ENCODE data around the gene ZMYM3.
"Not testable (repeated sequence)": the region's sequence is repeated elsewhere in the genome, so short reads cannot be mapped to it uniquely, and the experiment has no call there.

Gene ZMYM3

GRCh38 chrX:71292669-71293365 is 38.9 kb upstream of the ZMYM3 start:
- no peak for DNase-seq (ENCODE audit: extremely low read depth, low read depth)
- H3K4me3 ChIP-seq (replicated peaks; ENCODE audit: low read depth, low read length), result no peak overlapping the region
- no peak for TF ChIP-seq CTCF (IDR thresholded peaks at IDR 0.05; ENCODE audit: low read depth, low read length, missing control alignments)

GRCh38 chrX:71291381-71291780 is 37.4 kb upstream of the ZMYM3 start:
- DNase-seq (ENCODE audit: extremely low read depth, low read depth), result no peak
- TF ChIP-seq CTCF (IDR thresholded peaks at IDR 0.05; ENCODE audit: low read depth, low read length, missing control alignments), result no peak
- H3K4me3 ChIP-seq (replicated peaks; ENCODE audit: low read depth, low read length), result no peak overlapping the region

GRCh38 chrX:71285929-71286328 is 32.0 kb upstream of the ZMYM3 start:
- DNase-seq (ENCODE audit: extremely low read depth, low read depth), result no peak
- TF ChIP-seq CTCF (IDR thresholded peaks at IDR 0.05; ENCODE audit: low read depth, low read length, missing control alignments), result no peak
- H3K4me3 ChIP-seq (replicated peaks; ENCODE audit: low read depth, low read length), result peak overlapping the region; percentile 75

- peak; percentile 97 for DNase-seq (ENCODE audit: extremely low read depth, low read depth)
- H3K4me3 ChIP-seq (replicated peaks; ENCODE audit: low read depth, low read length), result peak within 1 kb of the TSS; percentile 75
- no peak for TF ChIP-seq CTCF (IDR thresholded peaks at IDR 0.05; ENCODE audit: low read depth, low read length, missing control alignments)
Observed at GRCh38 chrX:71283403-71284143, 29.6 kb upstream of the ZMYM3 start, which contains the start of gene NONO. TSS of gene NONO (plus strand) at chrX:71283635. CDS start at chrX:71290638, 7,003 bp downstream.

- peak overlapping the region; percentile 34 for H3K4me3 ChIP-seq (replicated peaks; ENCODE audit: low read depth, low read length)
- no peak for TF ChIP-seq CTCF (IDR thresholded peaks at IDR 0.05; ENCODE audit: low read depth, low read length, missing control alignments)
- peak; percentile 17 for DNase-seq (ENCODE audit: extremely low read depth, low read depth)
Observed at GRCh38 chrX:71282514-71283402, 28.8 kb upstream of the ZMYM3 start.

GRCh38 chrX:71281300-71281699 is 27.4 kb upstream of the ZMYM3 start:
- not testable (repeated sequence) for DNase-seq (ENCODE audit: extremely low read depth, low read depth); H3K4me3 ChIP-seq (replicated peaks; ENCODE audit: low read depth, low read length)

GRCh38 chrX:71272313-71272712 is 18.4 kb upstream of the ZMYM3 start:
- H3K4me3 ChIP-seq (replicated peaks; ENCODE audit: low read depth, low read length); DNase-seq (ENCODE audit: extremely low read depth, low read depth): not testable (repeated sequence)
